Gastroesophageal sphincter (tissue), 3 donors: ENCODE measurements around the gene ST6GALNAC3.

Source experiments
- CTCF ChIP-seq, 4 experiments: fragments of 200-600 bp in 2 of 4; fragments of 450-650 bp in 2 of 4; sonication (generic) in 1 of 4; IDR thresholded peaks; one replicate each; pipeline ENCODE4 v1.5.1; 2017 to 2019; ENCODE audit warnings: antibody characterized with exemption in 4 of 4, mild to moderate bottlenecking in 2 of 4, moderate library complexity in 2 of 4
- EP300 ChIP-seq: sonication (generic); formaldehyde crosslinking; IDR thresholded peaks from one replicate; pipeline ENCODE4 v1.6.1; 2017; ENCODE audit warnings: antibody characterized with exemption, mild to moderate bottlenecking
- POLR2AphosphoS5 ChIP-seq: sonication (generic); formaldehyde crosslinking; IDR thresholded peaks from one replicate; pipeline ENCODE4 v1.6.1; 2017; ENCODE audit warnings: antibody characterized with exemption

DNA sequence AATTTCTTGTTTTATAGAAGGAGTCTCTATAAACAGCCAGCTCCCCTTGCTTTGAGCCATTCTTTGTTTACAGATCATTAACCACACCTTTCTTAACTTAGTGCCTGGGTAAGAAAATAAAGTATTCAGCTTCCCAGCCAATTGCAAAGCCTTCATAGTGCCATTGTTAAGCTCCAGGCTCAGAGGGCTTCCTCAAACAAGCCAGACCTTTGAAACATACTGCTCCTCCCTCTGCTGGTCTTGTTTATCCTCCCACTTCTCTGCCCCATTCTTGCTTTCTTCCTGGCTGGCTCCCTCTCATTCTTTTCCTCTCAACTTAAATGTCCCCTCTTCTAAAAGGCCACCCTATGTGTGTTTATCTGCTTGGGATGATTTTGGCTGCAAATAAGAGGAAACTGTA, 473.4 kb downstream of the ST6GALNAC3 start:
- no peak for TF ChIP-seq EP300
- no peak for TF ChIP-seq CTCF (IDR thresholded peaks at IDR 0.05)
- TF ChIP-seq POLR2AphosphoS5 = no peak
